ENCODE data around the gene APH1A. TPM values are rescaled to one million over a fixed set of nuclear protein-coding genes. Genes with fewer than 3 reads are reported as not detected.

APH1A gene
- total and polyA plus RNA-seq, 2 of the 13 experiments (the other 11 are each of a cell fraction or from before 2014, with no cell fraction given), result 114 to 130 TPM

- peak; percentile 94 for DNase-seq (ENCODE audit: low spot score)
- ChIA-PET CTCF (ENCODE audit: low intra/inter-chr PET ratio, low total read pairs) (no interaction called here), POLR2A (no interaction called here)
- no peaks in the 10 kb centered on the region for H3K9me3 ChIP-seq (ENCODE audit: low read length)
- peak; percentile 83 for FAIRE-seq
- BruUV-seq (replicated peaks), result TSS peak; percentile 95
- no peaks in the 10 kb centered on the region; a peak in 1 of 5 replicates for H3K27me3 ChIP-seq (ENCODE audit: control insufficient read depth in 1 of 2, insufficient read depth in 2 of 2, low read length in 2 of 2)
- WGBS (ENCODE audit: low lambda C conversion rate), result 2% methylated on average over 35 of the region's 43 CpGs
- ATAC-seq, result peak; percentile 99
- peaks cover 16% of the 10 kb centered on the region for H3K79me2 ChIP-seq (ENCODE audit: insufficient read depth, low read length)
- H3K27ac ChIP-seq (ENCODE audit: extremely low read length, insufficient read depth, low read length), result peak within 1 kb of the TSS; percentile 90
- peak within 1 kb of the TSS; percentile 72 for H2AFZ ChIP-seq (ENCODE audit: low read length)
- H4K20me1 ChIP-seq (ENCODE audit: insufficient read depth, low read length), result no peaks in the 10 kb centered on the region
- in situ Hi-C loops (cut with HindIII; ENCODE audit: extremely low pct_ligation_motif_present, low pct_unique_long_range_greater_than_20kb), result no loop called here
- intact Hi-C loops (cut with micrococcal nuclease; ENCODE audit: unreplicated experiment), result loop anchor here (1.0 kb wide), 1 partner anchor 36 kb away; the partner anchor contains the start of gene CA14
- H3K4me2 ChIP-seq (ENCODE audit: low read depth, low read length), result peak within 1 kb of the TSS; percentile 65
- H3K36me3 ChIP-seq (replicated peaks in 1 of 2; ENCODE audit: control insufficient read depth in 1 of 2, insufficient read depth in 2 of 2, low read length in 2 of 2), result peaks cover 1 to 17% of the 10 kb centered on the region in 2 experiments; a peak in 3 of 5 replicates
- H3K4me3 ChIP-seq (replicated peaks in 1 of 3; ENCODE audit: insufficient read depth in 1 of 3, low read depth in 2 of 3, low read length in 3 of 3), result peak within 1 kb of the TSS; percentile 81 to 86 (median 85)
- peak within 1 kb of the TSS; percentile 85 for H3K9ac ChIP-seq (ENCODE audit: insufficient read depth, low read depth, low read length)
- H3K4me1 ChIP-seq (ENCODE audit: insufficient read depth, low read length), result peaks cover 38% of the 10 kb centered on the region
- TF ChIP-seq CHCHD3 (CRISPR knock-in tag; IDR thresholded peaks at IDR 0.05) (no peak), MYC (CRISPR knock-in tag; IDR thresholded peaks at IDR 0.05; ENCODE audit: borderline replicate concordance) (peak; percentile 91), ZNF225 (CRISPR knock-in tag; IDR thresholded peaks at IDR 0.05) (0 out of 2 replicates have a peak, but pooled peaks have one; percentile 75), RBM22 (optimal IDR thresholded peaks at IDR 0.05; ENCODE audit: low read length) (peak; percentile 78), FOXP4 (CRISPR knock-in tag; IDR thresholded peaks at IDR 0.05) (peak; percentile 56; the same call in 1 of the 2 replicates), ATF7 (IDR thresholded peaks at IDR 0.05) (no peak), ATF7 (CRISPR knock-in tag; IDR thresholded peaks at IDR 0.05) (peak; percentile 32; the same call in 1 of the 2 replicates), BRF2 (CRISPR knock-in tag; IDR thresholded peaks at IDR 0.05) (0 out of 2 replicates have a peak, but pooled peaks have one; percentile 53), RARA (CRISPR knock-in tag; IDR thresholded peaks at IDR 0.05) (peak; percentile 44; the same call in 1 of the 2 replicates), ZNF780A (CRISPR knock-in tag; IDR thresholded peaks at IDR 0.05) (no peak), EP300 (IDR thresholded peaks at IDR 0.05; ENCODE audit: low read depth in 2 of 2, low read length in 2 of 2) (peak in 1 of 2 experiments; percentile 57; a peak in 2 of 4 replicates), EP300 (CRISPR knock-in tag; IDR thresholded peaks at IDR 0.05; ENCODE audit: borderline replicate concordance) (peak; percentile 11; the same call in 1 of the 2 replicates), ZEB1 (IDR thresholded peaks at IDR 0.05; ENCODE audit: insufficient replicate concordance, low read depth) (no peak), ZFYVE20 (CRISPR knock-in tag; IDR thresholded peaks at IDR 0.05; ENCODE audit: borderline replicate concordance, low read depth) (peak; percentile 53; the same call in 1 of the 2 replicates), ZFP91 (CRISPR knock-in tag; IDR thresholded peaks at IDR 0.05; ENCODE audit: borderline replicate concordance) (peak; percentile 72), ZNF354B (CRISPR knock-in tag; IDR thresholded peaks at IDR 0.05) (0 out of 2 replicates have a peak, but pooled peaks have one; percentile 55)
Observed at GRCh38 chr1:150293433-150294253, 24.8 kb upstream of the APH1A start, which contains the start of gene MRPS21. MRPS21 (plus strand) TSS chr1:150293861; CDS start chr1:150294367, 506 bp downstream.

All from HepG2 (cell line).